Gastroesophageal sphincter (tissue), 4 donors: ENCODE data around the gene IPO13. TPM values are rescaled to one million over a fixed set of nuclear protein-coding genes. Genes with fewer than 3 reads are reported as not detected.
A peak's percentile ranks its signal among the peaks of the same experiment; 100 is the strongest.

Source experiments
- ATAC-seq: fragments of 150-250 bp; one replicate; pipeline ENCODE4 v1.9.1; 2016; ENCODE audit warnings: mild to moderate bottlenecking, moderate library complexity
- H3K27ac ChIP-seq, 4 donors: fragments of 200-600 bp; sonication (generic) in 3 of 4; 1 replicate in 3 of 4; 2 replicates in 1 of 4; pipeline ENCODE4 v1.5.1; 2016 to 2019
- H3K27me3 ChIP-seq: fragments of 200-600 bp; sonication (generic); one replicate; pipeline ENCODE4 v1.5.1; 2019
- H3K36me3 ChIP-seq, 2 donors: fragments of 200-600 bp; sonication (generic); one replicate each; pipeline ENCODE4 v1.5.1; 2019; ENCODE audit warnings: control low read depth in 1 of 2
- H3K4me1 ChIP-seq, 3 donors: fragments of 200-600 bp; sonication (generic); 1 replicate in 2 of 3; 2 replicates in 1 of 3; pipeline ENCODE4 v1.5.1; 2016 to 2019; ENCODE audit warnings: control low read depth in 2 of 3
- H3K4me3 ChIP-seq, 2 donors: fragments of 200-600 bp; sonication (generic); one replicate each; pipeline ENCODE4 v1.5.1; 2019; ENCODE audit warnings: mild to moderate bottlenecking in 1 of 2, moderate library complexity in 1 of 2
- H3K9me3 ChIP-seq, 3 donors: fragments of 200-600 bp; sonication (generic); one replicate each; pipeline ENCODE4 v1.5.1; 2017 to 2019; ENCODE audit warnings: control low read depth in 2 of 3
- EP300 ChIP-seq: sonication (generic); formaldehyde crosslinking; IDR thresholded peaks from one replicate; pipeline ENCODE4 v1.6.1; 2017; ENCODE audit warnings: antibody characterized with exemption, mild to moderate bottlenecking
- POLR2A ChIP-seq, 2 donors: fragments of 450-650 bp; IDR thresholded peaks; one replicate each; pipeline ENCODE4 v1.6.1; 2017; ENCODE audit warnings: antibody characterized with exemption in 2 of 2, mild to moderate bottlenecking in 2 of 2, moderate library complexity in 1 of 2
- POLR2AphosphoS5 ChIP-seq: sonication (generic); formaldehyde crosslinking; IDR thresholded peaks from one replicate; pipeline ENCODE4 v1.6.1; 2017; ENCODE audit warnings: antibody characterized with exemption
- WGBS, 2 donors: methylation state at CpG; one replicate each; pipeline ENCODE4 v1.1.5; 2018; ENCODE audit warnings: low coverage in 1 of 2; 5-methylcytosine and 5-hydroxymethylcytosine counted together
- total RNA-seq, 4 donors: library from RNA; depleted of rRNA; stranded (reverse); fragments of >200 nt; gene quantifications; one replicate each; pipeline ENCODE4 v1.1.0, GENCODE V29; 2016
- TF ChIP-seq, protein P1 (sequence below), 4 experiments: fragments of 200-600 bp in 2 of 4; fragments of 450-650 bp in 2 of 4; sonication (generic) in 1 of 4; IDR thresholded peaks; one replicate each; pipeline ENCODE4 v1.5.1; 2017 to 2019; ENCODE audit warnings: antibody characterized with exemption in 4 of 4, mild to moderate bottlenecking in 2 of 4, moderate library complexity in 2 of 4

The IPO13 gene
- total RNA-seq, 4 donors from 2014 or later = 21.8 to 44.5 (median 24.2) TPM

DNA sequence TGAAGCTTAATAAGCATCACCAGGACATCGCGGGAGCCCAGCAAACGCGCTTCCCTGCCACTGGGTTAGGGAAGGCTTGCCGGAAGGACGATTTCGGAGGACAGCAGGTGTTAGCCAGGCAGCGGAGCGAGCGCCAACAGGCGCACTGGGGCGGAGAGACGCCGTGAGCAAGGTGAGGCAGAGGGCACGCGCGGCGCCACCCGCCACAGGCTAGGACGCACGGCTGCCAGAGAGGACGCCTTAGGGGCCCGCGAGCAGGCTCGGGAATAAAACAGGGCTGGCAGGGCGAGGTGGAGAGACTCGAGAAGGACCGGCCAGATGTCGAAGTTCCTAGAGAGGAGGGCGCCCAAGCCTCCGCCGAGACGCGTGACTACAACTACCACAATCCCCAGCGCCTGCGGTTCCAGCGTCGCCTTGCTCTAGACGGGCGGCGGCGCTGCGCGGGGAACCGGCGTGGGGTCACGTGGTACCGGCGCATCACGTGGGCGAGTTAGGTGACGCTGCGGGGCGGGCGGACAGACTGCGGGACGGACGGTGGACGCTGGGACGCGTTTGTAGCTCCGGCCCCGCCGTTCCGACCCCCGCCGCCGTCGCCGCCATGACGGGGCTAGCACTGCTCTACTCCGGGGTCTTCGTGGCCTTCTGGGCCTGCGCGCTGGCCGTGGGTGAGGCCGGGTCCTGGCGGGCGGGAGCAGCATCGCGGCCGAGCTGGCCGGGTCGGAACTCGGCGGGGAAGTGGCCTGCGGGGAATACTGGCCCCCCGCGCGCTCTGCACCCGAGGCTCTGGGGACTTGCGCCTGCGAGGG is 27.9 kb downstream of the IPO13 start, which contains the start of gene ATP6V0B:
Gene ATP6V0B (plus strand): TSS at position 518 of the 806 bp plus-strand sequence. CDS start 81 bp downstream, at position 599.
- H3K9me3 ChIP-seq = no peaks in the 10 kb centered on the region
- WGBS, 2 donors = 0% methylated on average over 20 of the region's 93 CpGs; no CpG with 5 or more reads in 1 of the 2 donors
- peaks cover 0 to 65% (median 36%) of the 10 kb centered on the region in 3 donors for H3K4me1 ChIP-seq
- peak; percentile 86 for ATAC-seq
- H3K27ac ChIP-seq = peak within 1 kb of the TSS; percentile 75 to 92 (median 92)
- peaks cover 0 to 46% of the 10 kb centered on the region in 2 donors for H3K36me3 ChIP-seq
- peak; percentile 95 for TF ChIP-seq POLR2AphosphoS5
- TF ChIP-seq POLR2A (IDR thresholded peaks at IDR 0.05) = peak; percentile 94 to 96
- TF ChIP-seq, protein P1, sequence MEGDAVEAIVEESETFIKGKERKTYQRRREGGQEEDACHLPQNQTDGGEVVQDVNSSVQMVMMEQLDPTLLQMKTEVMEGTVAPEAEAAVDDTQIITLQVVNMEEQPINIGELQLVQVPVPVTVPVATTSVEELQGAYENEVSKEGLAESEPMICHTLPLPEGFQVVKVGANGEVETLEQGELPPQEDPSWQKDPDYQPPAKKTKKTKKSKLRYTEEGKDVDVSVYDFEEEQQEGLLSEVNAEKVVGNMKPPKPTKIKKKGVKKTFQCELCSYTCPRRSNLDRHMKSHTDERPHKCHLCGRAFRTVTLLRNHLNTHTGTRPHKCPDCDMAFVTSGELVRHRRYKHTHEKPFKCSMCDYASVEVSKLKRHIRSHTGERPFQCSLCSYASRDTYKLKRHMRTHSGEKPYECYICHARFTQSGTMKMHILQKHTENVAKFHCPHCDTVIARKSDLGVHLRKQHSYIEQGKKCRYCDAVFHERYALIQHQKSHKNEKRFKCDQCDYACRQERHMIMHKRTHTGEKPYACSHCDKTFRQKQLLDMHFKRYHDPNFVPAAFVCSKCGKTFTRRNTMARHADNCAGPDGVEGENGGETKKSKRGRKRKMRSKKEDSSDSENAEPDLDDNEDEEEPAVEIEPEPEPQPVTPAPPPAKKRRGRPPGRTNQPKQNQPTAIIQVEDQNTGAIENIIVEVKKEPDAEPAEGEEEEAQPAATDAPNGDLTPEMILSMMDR (IDR thresholded peaks at IDR 0.05) = peak in 3 of 4 experiments; percentile 43 to 66 (median 63)
- TF ChIP-seq EP300 = no peak
- peak within 1 kb of the TSS; percentile 60 to 70 for H3K4me3 ChIP-seq
- H3K27me3 ChIP-seq = no peaks in the 10 kb centered on the region

DNA sequence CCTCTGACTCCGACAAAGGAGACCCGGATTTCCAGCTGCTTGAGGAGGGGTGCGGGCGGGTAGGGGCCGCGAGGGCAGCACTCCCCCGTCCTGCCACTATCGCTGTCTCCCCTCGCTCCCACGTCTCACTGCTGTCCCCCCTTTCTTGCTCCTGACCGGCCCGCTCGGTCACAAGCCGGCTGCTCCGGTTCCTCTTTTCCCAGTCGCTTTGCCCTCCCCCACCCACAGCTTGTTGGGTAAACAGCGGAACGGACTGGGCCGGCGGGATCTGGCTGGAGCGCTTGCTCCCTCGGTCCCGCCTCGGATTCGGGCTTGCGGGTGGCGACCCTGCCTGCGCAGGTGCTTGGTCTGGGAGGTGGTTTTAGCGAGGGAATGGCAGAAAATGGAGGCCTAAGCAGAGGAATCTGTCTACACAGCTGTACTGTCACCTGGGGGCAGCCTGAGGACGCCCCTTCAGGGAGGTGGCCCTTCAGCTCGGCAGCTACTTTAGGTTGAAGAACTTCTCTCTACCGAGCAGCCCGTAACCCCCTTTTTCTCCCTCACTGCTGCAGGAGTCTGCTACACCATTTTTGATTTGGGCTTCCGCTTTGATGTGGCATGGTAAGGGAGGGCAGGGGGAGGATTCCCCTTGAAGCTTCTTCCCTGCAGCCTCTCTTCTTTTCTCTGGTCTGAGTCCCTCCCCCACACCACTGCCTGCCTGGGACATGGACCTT is 28.7 kb downstream of the IPO13 start:
- Histone ChIP-seq H3K27me3 (no peaks in the 10 kb centered on the region), H3K36me3 (peaks cover 0 to 46% of the 10 kb centered on the region in 2 donors), H3K4me3 (peak overlapping the region; percentile 60 to 70), H3K4me1 (peaks cover 4 to 68% (median 41%) of the 10 kb centered on the region in 3 donors), H3K27ac (peak overlapping the region; percentile 75 to 92 (median 92)), H3K9me3 (no peaks in the 10 kb centered on the region)
- TF ChIP-seq, protein P1 (IDR thresholded peaks at IDR 0.05) = no peak
- TF ChIP-seq POLR2A (IDR thresholded peaks at IDR 0.05) (no peak), EP300 (no peak), POLR2AphosphoS5 (no peak)
- ATAC-seq = peak; percentile 9
- 0 to 2% methylated on average over 14 to 16 of the region's 34 CpGs for WGBS, 2 donors

DNA sequence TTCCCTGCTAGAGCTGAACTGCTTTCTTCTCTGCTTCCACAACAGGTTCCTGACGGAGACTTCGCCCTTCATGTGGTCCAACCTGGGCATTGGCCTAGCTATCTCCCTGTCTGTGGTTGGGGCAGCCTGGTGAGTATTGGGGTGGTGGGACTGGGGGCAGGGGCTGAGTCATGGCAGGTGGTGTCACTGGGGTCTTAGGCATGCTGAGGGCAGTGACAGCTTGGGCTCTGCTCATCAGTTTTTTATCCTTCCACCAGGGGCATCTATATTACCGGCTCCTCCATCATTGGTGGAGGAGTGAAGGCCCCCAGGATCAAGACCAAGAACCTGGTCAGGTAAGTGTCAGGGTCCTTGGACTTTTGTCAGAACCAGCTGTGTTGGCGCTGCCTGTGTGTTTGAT is 29.3 kb downstream of the IPO13 start:
- Histone ChIP-seq H3K36me3 (peaks cover 0 to 46% of the 10 kb centered on the region in 2 donors), H3K27me3 (no peaks in the 10 kb centered on the region), H3K4me3 (peak overlapping the region; percentile 60 to 70), H3K27ac (peak overlapping the region in 2 of 4 donors; percentile 91 to 92), H3K4me1 (peaks cover 4 to 68% (median 37%) of the 10 kb centered on the region in 3 donors), H3K9me3 (no peaks in the 10 kb centered on the region)
- WGBS, 2 donors = 76 to 83% methylated on average over 2 to 3 of the region's 4 CpGs
- TF ChIP-seq POLR2AphosphoS5 = no peak
- TF ChIP-seq EP300 = no peak
- TF ChIP-seq POLR2A (IDR thresholded peaks at IDR 0.05) = no peak
- TF ChIP-seq, protein P1 (IDR thresholded peaks at IDR 0.05) = no peak
- ATAC-seq = no peak

DNA sequence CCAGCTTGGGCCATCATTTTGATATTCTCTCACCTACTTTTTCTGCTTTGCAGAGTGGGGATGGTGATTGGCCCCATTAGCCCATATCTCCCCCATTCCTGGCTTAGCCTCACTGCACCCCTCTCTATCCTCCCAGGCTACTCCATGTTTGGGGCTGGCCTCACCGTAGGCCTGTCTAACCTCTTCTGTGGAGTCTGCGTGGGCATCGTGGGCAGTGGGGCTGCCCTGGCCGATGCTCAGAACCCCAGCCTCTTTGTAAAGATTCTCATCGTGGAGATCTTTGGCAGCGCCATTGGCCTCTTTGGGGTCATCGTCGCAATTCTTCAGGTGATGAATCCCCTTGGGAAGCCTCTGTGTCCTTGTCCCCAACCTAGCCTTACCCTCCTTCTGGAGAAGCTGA is 30.1 kb downstream of the IPO13 start:
- TF ChIP-seq POLR2A (IDR thresholded peaks at IDR 0.05) (no peak), POLR2AphosphoS5 (no peak), EP300 (no peak)
- TF ChIP-seq, protein P1 (IDR thresholded peaks at IDR 0.05) = no peak
- H3K9me3 ChIP-seq = no peaks in the 10 kb centered on the region
- no peak for ATAC-seq
- no peak overlapping the region for H3K27ac ChIP-seq
- WGBS, 2 donors = 96% methylated on average over 4 of the region's 8 CpGs; no CpG with 5 or more reads in 1 of the 2 donors
- peaks cover 4 to 64% (median 37%) of the 10 kb centered on the region in 3 donors for H3K4me1 ChIP-seq
- peaks cover 0 to 46% of the 10 kb centered on the region in 2 donors for H3K36me3 ChIP-seq
- H3K4me3 ChIP-seq = no peak overlapping the region
- no peaks in the 10 kb centered on the region for H3K27me3 ChIP-seq
